IMR-90 (cell line): ENCODE results near the gene TCEAL5. TPM values are rescaled to one million over a fixed set of nuclear protein-coding genes. Genes with fewer than 3 reads are reported as not detected.

Experiments
- ATAC-seq: fragments of 200-7000 bp; cut with Tn5 transposase; 2 replicates; pipeline ENCODE4 v1.9.1; 2020; ENCODE audit warnings: low read depth, mild to moderate bottlenecking, moderate library complexity
- BruUV-seq: library from RNA; stranded (reverse); fragments of 400-500 nt; replicated peaks from 2 replicates; lab custom pipeline; 2021; lab: Mats Ljungman, UMichigan
- CTCF ChIA-PET: fragments of 300-600 bp; formaldehyde crosslinking; extraction: SDS; loops from one replicate; lab custom pipeline; 2021; ENCODE audit warnings: antibody characterized with exemption; lab: Yijun Ruan, JAX
- POLR2A ChIA-PET: fragments of 300-600 bp; sonication (Branson Sonifier 250); formaldehyde crosslinking; loops from one replicate; lab custom pipeline; 2022; ENCODE audit warnings: antibody characterized with exemption; ENCODE audit not compliant: unreplicated experiment; lab: Charles Lee
- DNase-seq: peaks from one replicate; pipeline ENCODE4 v3.0.0; 2013
- H2AFZ ChIP-seq: replicated peaks from 2 replicates; pipeline ENCODE3; 2013; ENCODE audit warnings: low read length, mild to moderate bottlenecking; ENCODE audit not compliant: poor library complexity
- H2AK5ac ChIP-seq: 2 replicates; pipeline ENCODE4 v1.6.1; 2013; ENCODE audit warnings: low read depth, low read length, inconsistent platforms
- H2AK9ac ChIP-seq: replicated peaks from 2 replicates; pipeline ENCODE3; 2013; ENCODE audit warnings: mild to moderate bottlenecking, low read depth, low read length, moderate library complexity; ENCODE audit not compliant: poor library complexity
- H2BK120ac ChIP-seq: 2 replicates; pipeline ENCODE4 v1.6.1; 2013; ENCODE audit warnings: low read depth, low read length, inconsistent platforms
- H2BK15ac ChIP-seq: 3 replicates; pipeline ENCODE4 v1.6.1; 2013; ENCODE audit warnings: low read depth, low read length, inconsistent platforms
- H2BK20ac ChIP-seq: 2 replicates; pipeline ENCODE4 v1.6.1; 2013; ENCODE audit warnings: low read depth, mild to moderate bottlenecking, inconsistent platforms, low read length, moderate library complexity
- H2BK5ac ChIP-seq: 2 replicates; pipeline ENCODE4 v1.6.1; 2013; ENCODE audit warnings: mild to moderate bottlenecking, low read depth, low read length, inconsistent platforms; ENCODE audit not compliant: poor library complexity, severe bottlenecking
- H3K14ac ChIP-seq: replicated peaks from 2 replicates; pipeline ENCODE4 v1.6.1; 2013; ENCODE audit warnings: low read depth, low read length, inconsistent platforms
- H3K18ac ChIP-seq: 2 replicates; pipeline ENCODE4 v1.6.1; 2013; ENCODE audit warnings: low read depth, low read length, control low read depth
- H3K23ac ChIP-seq: 2 replicates; pipeline ENCODE4 v1.6.1; 2013; ENCODE audit warnings: low read depth, low read length, inconsistent platforms
- H3K27ac ChIP-seq: 2 replicates; pipeline ENCODE4 v1.5.1; 2013; ENCODE audit warnings: mild to moderate bottlenecking, control low read depth, low read length; ENCODE audit not compliant: insufficient read depth
- H3K27me3 ChIP-seq: 2 replicates; pipeline ENCODE4 v1.6.1; 2013; ENCODE audit warnings: low read length; ENCODE audit not compliant: control insufficient read depth, insufficient read depth
- H3K36me3 ChIP-seq: 2 replicates; pipeline ENCODE4 v1.6.1; 2013; ENCODE audit warnings: low read length, mixed read lengths; ENCODE audit not compliant: control insufficient read depth, insufficient read depth
- H3K4ac ChIP-seq: 2 replicates; pipeline ENCODE4 v1.6.1; 2013; ENCODE audit warnings: low read depth, low read length, inconsistent platforms
- H3K4me1 ChIP-seq: 2 replicates; pipeline ENCODE4 v1.6.1; 2013; ENCODE audit warnings: low read length, mixed read lengths; ENCODE audit not compliant: control insufficient read depth, insufficient read depth
- H3K4me2 ChIP-seq: 2 replicates; pipeline ENCODE4 v1.6.1; 2013; ENCODE audit warnings: low read depth, mild to moderate bottlenecking, control low read depth, low read length, moderate library complexity
- H3K4me3 ChIP-seq: 2 replicates; pipeline ENCODE4 v1.5.1; 2013; ENCODE audit warnings: low read depth, mild to moderate bottlenecking, control low read depth, low read length, moderate library complexity; ENCODE audit not compliant: insufficient read depth
- H3K56ac ChIP-seq: 2 replicates; pipeline ENCODE4 v1.6.1; 2013; ENCODE audit warnings: low read length, inconsistent platforms; ENCODE audit not compliant: insufficient read depth; ENCODE audit errors: extremely low read depth
- H3K79me1 ChIP-seq, 2 experiments: 2 replicates each; pipeline ENCODE4 v1.6.1; 2013; ENCODE audit warnings: low read length in 2 of 2, inconsistent platforms in 1 of 2, low read depth in 1 of 2
- H3K9ac ChIP-seq: 2 replicates; pipeline ENCODE4 v1.6.1; 2013; ENCODE audit warnings: low read depth, low read length, control low read depth
- H3K9me1 ChIP-seq: 2 replicates; pipeline ENCODE4 v1.6.1; 2013; ENCODE audit warnings: low read length, inconsistent platforms; ENCODE audit not compliant: insufficient read depth
- H3K9me3 ChIP-seq: 2 replicates; pipeline ENCODE4 v1.6.1; 2013; ENCODE audit warnings: low read length; ENCODE audit not compliant: control insufficient read depth, insufficient read depth
- H4K20me1 ChIP-seq: 2 replicates; pipeline ENCODE4 v1.6.1; 2013; ENCODE audit warnings: low read length, inconsistent platforms; ENCODE audit not compliant: insufficient read depth
- H4K5ac ChIP-seq: 2 replicates; pipeline ENCODE4 v1.6.1; 2013; ENCODE audit warnings: mild to moderate bottlenecking, low read depth, low read length, control low read depth
- H4K8ac ChIP-seq, 2 experiments: 2 replicates each; pipeline ENCODE4 v1.6.1; 2013; ENCODE audit warnings: low read depth in 2 of 2, low read length in 2 of 2, control low read depth in 1 of 2, inconsistent platforms in 1 of 2
- H4K91ac ChIP-seq: 2 replicates; pipeline ENCODE4 v1.6.1; 2013; ENCODE audit warnings: low read depth, low read length, inconsistent platforms; ENCODE audit not compliant: insufficient read depth
- CTCF ChIP-seq: conservative IDR thresholded peaks from 2 replicates; pipeline ENCODE4 v1.5.1; 2012; ENCODE audit warnings: mild to moderate bottlenecking, low read depth, low read length, improper control_type of control experiment
- ELK1 ChIP-seq: fragments of 150-350 bp; IDR thresholded peaks from 2 replicates; pipeline ENCODE4 v1.6.1; 2016; ENCODE audit warnings: low read depth, mild to moderate bottlenecking, low read length, moderate library complexity, borderline replicate concordance
- MAFK ChIP-seq: IDR thresholded peaks from 2 replicates; pipeline ENCODE4 v1.6.1; 2012; ENCODE audit warnings: low read depth, low read length, improper control_type of control experiment
- SMC3 ChIP-seq: fragments of 150-350 bp; IDR thresholded peaks from 2 replicates; pipeline ENCODE4 v1.6.1; 2016; ENCODE audit warnings: low read depth, mild to moderate bottlenecking, antibody characterized with exemption, low read length, moderate library complexity
- WGBS, 2 experiments: methylation state at CpG; one replicate each; pipeline versions ENCODE4 v1.1.5 to v1.1.7; 2013; ENCODE audit warnings: missing lambda C conversion rate in 2 of 2; ENCODE audit not compliant: insufficient read length in 1 of 2; ENCODE audit errors: extremely low coverage in 2 of 2; 5-methylcytosine and 5-hydroxymethylcytosine counted together
- dilution Hi-C: fragments of 300-500 bp; cut with HindIII; formaldehyde crosslinking; loops from one replicate; pipeline ENCODE4 v1.14.3; 2018; ENCODE audit warnings: low sequenced_read_pairs; ENCODE audit not compliant: unreplicated experiment
- in situ Hi-C: fragments of 300-500 bp; cut with MboI; formaldehyde crosslinking; loops from 3 replicates; pipeline ENCODE4 v1.14.3; 2019; ENCODE audit warnings: low sequenced_read_pairs, inconsistent platforms, mixed read lengths
- intact Hi-C: fragments of 100-400 bp; cut with micrococcal nuclease; formaldehyde crosslinking; loops from 2 replicates; pipeline ENCODE4 v1.10.0; 2022
- polyA plus RNA-seq, 3 experiments: library from polyadenylated mRNA; depleted of rRNA; stranded (reverse); fragments of >200 nt; gene quantifications; 2 replicates each; pipeline ENCODE4 v1.2.3, GENCODE V29; 2012; ENCODE audit warnings: low replicate concordance in 1 of 3
- total RNA-seq: library from RNA; depleted of rRNA; stranded (reverse); fragments of >200 nt; gene quantifications from 2 replicates; pipeline ENCODE4 v1.2.3, GENCODE V29; 2012

Gene TCEAL5
- total and polyA plus RNA-seq, 2 of the 4 experiments (the other 2 are of a cell fraction): not detected

GRCh38 chrX:103234869-103235268, 41.7 kb downstream of the TCEAL5 start:
- Histone ChIP-seq H2BK20ac (no peak overlapping the region), H3K4me3 (no peak overlapping the region), H3K36me3 (no peaks in the 10 kb centered on the region), H4K91ac (no peak overlapping the region), H2BK15ac (no peak overlapping the region), H3K18ac (no peak overlapping the region), H3K27me3 (peaks cover 8% of the 10 kb centered on the region), H3K4ac (no peak overlapping the region), H3K56ac (no peak overlapping the region), H3K9ac (no peak overlapping the region), H2AK5ac (no peak overlapping the region), H4K20me1 (no peaks in the 10 kb centered on the region), H3K23ac (no peak overlapping the region), H3K14ac (no peak overlapping the region), H3K79me1 (no peaks in the 10 kb centered on the region), H2AK9ac (no peak overlapping the region), H2BK120ac (no peak overlapping the region), H3K9me3 (no peaks in the 10 kb centered on the region), H3K27ac (no peak overlapping the region), H2BK5ac (no peak overlapping the region), H2AFZ (no peak overlapping the region), H4K5ac (no peak overlapping the region), H3K4me1 (no peaks in the 10 kb centered on the region), H4K8ac (no peak overlapping the region), H3K4me2 (no peak overlapping the region), H3K9me1 (no peaks in the 10 kb centered on the region)
- BruUV-seq: no TSS peak
- WGBS, 2 experiments: no CpG with 5 or more reads among the region's 1 CpG
- DNase-seq (no peak), ATAC-seq (no peak)
- CTCF ChIA-PET: no interaction called here
- dilution Hi-C loops (no loop called here), intact Hi-C loops (no loop called here), in situ Hi-C loops (no loop called here)
- POLR2A ChIA-PET: no interaction called here
- TF ChIP-seq MAFK (no peak), SMC3 (no peak), CTCF (no peak), ELK1 (no peak)
